GM19397 (cell line): ENCODE results near the gene ZNF407.

Experiments
- ATAC-seq: cut with Tn5 transposase; IDR thresholded peaks from one replicate; pipeline ENCODE4 v1.9.1; 2021; ENCODE audit warnings: mild to moderate bottlenecking, moderate library complexity; ENCODE audit not compliant: unreplicated experiment

Gene ZNF407

GRCh38 chr18:75036917-75037688 is 439.4 kb downstream of the ZNF407 start:
- ATAC-seq, result no peak

DNA sequence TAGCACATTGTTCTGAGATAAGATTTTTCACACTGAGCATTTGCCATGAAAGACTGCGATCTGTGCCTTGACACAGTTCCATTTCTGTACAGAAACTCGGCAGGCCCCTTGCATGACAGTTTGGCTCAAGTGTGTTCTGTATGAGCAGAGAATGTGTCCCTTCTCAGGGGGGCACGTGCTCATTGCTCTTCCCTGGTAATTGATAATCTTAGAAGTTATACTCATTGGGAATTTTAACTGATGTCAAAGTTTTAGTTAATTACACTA is 440.0 kb downstream of the ZNF407 start:
- no peak for ATAC-seq

GRCh38 chr18:75041586-75041985 is 443.9 kb downstream of the ZNF407 start:
- no peak for ATAC-seq

DNA sequence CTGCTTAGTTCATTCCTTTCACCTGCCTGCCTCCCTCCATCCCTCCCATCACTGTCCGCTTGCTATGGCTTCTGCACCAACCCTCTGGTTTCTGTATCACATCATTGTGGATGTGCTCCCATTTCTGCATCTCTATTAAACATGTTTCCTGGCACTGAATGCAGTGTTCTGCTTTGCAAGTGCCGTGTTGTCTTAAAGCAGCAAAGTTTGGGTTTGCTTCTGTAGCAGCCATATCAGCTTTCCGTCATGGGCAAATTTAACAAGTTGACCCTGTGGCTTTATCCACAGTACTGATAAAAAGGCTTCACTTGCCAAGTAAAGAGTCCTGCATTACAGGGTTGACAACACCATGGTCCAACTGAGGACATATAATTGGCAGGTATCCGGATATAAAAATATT is 445.8 kb downstream of the ZNF407 start:
- ATAC-seq, result no peak

DNA sequence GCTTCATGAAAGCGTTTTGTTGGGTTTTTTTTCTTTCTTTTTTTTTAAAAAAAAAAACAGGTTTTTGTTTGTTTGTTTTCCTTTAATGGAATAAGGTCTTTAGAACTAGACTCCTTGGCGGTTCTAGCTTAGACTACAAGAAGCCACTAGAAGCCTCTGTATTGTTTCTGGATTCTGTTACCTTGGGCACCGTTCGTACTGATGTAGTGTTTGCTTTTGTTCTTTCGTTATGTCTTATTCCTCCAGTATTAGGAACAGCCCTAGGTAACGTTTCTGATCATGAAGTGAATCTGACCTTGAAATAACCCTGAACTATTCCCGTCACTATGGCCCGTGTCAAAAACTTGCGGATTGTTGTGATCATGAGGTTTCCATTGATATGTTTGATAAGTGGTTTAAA is 446.6 kb downstream of the ZNF407 start:
- ATAC-seq, result no peak

GRCh38 chr18:75044791-75045190 is 447.1 kb downstream of the ZNF407 start:
- ATAC-seq, result no peak

- ATAC-seq, result no peak
Observed at GRCh38 chr18:75045272-75045671, 447.6 kb downstream of the ZNF407 start.

DNA sequence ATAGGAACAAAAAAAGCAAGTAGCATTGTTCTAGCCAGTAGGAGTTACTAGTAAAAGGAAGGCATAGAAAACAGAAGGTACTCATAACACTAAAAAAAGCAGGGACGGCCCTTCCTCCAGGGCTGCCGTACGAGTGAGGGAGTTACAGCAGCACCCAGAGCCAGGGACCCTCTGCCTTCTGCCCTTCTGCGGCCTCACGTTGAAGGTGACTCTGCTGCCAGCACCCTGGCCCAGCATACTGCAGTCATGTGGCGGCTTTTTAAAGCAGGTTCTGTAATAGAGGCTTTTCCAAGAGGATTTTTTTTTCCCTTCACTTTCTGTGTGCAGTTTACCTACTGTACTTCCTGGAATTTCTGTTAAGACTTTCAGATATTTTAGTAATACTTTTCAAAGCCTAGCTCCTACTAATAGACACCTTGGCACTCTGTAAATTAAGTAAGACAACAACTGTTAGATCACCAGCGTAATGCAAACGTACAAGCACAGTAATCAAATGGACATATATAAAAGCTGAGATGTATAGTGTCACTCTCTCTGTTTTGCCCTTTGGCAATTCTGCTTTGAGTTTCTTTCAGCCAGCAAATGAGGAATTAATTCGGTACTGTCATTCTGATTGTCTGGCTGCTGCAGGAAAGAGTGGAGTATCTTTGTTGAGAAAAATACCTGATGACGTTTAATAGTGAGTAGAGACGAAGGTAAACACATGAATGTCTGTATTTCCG is 449.7 kb downstream of the ZNF407 start:
- no peak for ATAC-seq

- no peak for ATAC-seq
Observed at GRCh38 chr18:75048776-75049454, 451.2 kb downstream of the ZNF407 start.

DNA sequence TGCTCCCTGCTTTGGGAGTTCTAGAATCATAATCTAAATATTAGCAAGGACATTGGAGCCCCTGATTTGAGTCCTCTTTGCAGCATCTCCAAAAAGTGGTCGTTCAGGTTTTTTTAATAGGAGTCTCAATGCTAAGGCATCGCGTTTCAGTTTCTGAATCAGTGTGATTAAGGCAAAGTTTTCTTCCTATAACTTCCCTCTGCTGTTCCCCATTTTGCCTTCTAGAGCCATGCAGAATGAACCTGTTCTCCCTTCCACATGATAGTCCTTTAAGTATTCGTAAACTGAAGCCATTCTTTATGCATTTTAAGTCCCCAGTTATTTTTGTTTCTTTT is 451.8 kb downstream of the ZNF407 start:
- ATAC-seq, result no peak

DNA sequence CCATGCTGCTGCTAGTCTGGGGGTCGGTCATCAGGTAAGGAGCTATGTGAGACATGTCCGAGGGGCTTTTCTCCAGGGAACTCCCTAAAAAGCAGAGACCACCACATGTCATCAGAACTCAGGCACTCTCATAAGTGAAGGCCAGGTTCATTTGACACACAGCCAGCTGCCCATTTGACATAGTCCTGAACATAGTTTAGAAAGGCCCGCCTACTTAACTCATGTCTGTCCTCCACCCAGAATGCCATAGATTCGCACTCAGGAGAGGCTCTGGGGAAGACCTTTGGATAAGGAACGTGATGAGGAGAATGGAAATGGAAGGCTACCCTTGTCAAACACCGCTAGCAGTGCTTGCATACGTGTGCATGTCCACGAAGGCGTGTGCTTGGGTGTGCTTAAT is 454.1 kb downstream of the ZNF407 start:
- no peak for ATAC-seq

GRCh38 chr18:75052475-75052874 is 454.8 kb downstream of the ZNF407 start:
- ATAC-seq, result no peak

- no peak for ATAC-seq
Observed at GRCh38 chr18:75053028-75053629, 455.5 kb downstream of the ZNF407 start.

GRCh38 chr18:75054046-75054445 is 456.4 kb downstream of the ZNF407 start:
- no peak for ATAC-seq

DNA sequence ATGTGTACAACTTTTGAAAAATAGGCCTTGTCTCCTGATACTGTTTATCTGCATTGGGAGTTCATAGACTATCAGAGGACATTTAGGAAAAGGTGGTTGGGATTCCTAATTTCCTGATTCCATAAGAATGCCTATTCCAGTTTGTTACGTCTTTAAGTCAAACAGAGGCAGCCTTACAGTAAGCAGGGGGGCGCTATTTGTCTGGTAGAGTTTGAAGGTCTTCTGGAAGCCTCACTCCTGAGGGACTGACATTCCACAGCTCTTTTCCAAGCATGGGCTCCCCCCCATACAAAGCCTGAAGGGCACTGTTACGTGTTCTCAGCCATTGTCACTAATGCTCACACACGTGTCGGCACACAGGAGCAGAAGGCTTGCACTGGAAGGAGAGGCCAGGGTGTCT is 456.9 kb downstream of the ZNF407 start:
- no peak for ATAC-seq

DNA sequence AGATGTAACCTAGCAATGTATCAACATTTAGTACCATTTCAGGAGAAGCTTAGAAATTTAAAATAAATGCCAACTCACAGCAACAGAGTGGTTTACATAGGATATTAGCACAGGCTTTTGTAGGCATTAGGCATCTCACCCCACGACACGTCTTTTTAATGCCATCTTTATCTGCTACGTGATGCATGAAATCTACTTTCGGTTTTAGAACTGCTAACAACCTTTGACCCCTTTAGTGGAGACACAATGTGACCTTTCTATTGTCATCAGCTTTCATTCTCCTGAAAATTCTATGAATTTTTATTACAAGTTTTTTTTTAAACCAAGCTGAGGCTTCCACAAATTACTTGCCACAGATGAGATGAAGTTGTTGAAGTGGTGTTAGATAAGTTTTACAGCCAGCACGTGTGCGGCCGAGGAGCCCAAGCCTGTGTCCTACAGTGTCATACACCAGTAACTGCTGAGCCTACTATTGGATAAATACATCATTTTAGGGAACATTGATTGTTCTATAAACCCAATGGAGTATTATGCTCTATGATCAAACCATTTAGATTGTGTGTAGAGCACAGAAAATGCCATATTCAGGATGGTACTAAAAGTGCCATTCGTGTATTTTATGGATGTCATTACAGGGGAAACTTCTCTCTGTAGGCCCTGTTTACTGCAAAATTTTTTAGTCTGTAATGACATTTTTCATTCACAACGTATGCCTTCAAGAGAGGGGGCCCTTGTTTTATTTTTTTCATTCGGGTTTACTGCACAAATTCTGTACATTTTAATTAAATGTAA is 459.7 kb downstream of the ZNF407 start:
- ATAC-seq, result no peak

GRCh38 chr18:75060185-75060584 is 462.5 kb downstream of the ZNF407 start:
- ATAC-seq, result no peak

DNA sequence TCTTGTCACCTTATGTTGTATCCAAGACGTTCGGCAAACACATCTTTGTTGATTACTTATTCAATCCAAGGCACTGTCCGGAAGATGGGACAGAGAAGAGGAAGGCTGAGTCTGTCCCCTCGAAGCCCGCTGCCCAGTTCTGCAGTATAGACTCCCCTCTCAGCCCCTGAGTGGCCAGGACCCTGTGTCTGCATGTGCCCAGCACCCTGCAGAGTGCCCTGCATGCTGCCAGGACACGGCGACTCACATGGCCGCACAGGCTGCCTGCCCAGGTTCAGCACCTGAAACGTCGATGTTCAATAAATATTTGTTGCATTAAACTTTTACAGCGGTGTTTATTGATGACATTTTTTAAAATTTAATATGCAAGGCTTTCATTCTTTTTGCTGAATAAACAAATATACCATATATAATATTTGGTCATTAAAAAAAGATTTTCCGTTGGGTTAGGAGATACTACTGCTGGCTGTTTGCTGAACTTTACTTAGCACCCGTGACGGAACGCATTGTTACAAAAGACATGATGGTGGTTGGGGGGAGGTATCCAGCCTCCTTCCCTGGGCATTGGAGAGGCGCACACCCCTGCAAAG is 464.7 kb downstream of the ZNF407 start:
- ATAC-seq, result no peak

GRCh38 chr18:75063196-75063595 is 465.5 kb downstream of the ZNF407 start:
- ATAC-seq, result no peak

GRCh38 chr18:75063615-75064512 is 466.2 kb downstream of the ZNF407 start:
- no peak for ATAC-seq
